ENCODE measurements around the gene MINDY4.

Gene MINDY4

DNA sequence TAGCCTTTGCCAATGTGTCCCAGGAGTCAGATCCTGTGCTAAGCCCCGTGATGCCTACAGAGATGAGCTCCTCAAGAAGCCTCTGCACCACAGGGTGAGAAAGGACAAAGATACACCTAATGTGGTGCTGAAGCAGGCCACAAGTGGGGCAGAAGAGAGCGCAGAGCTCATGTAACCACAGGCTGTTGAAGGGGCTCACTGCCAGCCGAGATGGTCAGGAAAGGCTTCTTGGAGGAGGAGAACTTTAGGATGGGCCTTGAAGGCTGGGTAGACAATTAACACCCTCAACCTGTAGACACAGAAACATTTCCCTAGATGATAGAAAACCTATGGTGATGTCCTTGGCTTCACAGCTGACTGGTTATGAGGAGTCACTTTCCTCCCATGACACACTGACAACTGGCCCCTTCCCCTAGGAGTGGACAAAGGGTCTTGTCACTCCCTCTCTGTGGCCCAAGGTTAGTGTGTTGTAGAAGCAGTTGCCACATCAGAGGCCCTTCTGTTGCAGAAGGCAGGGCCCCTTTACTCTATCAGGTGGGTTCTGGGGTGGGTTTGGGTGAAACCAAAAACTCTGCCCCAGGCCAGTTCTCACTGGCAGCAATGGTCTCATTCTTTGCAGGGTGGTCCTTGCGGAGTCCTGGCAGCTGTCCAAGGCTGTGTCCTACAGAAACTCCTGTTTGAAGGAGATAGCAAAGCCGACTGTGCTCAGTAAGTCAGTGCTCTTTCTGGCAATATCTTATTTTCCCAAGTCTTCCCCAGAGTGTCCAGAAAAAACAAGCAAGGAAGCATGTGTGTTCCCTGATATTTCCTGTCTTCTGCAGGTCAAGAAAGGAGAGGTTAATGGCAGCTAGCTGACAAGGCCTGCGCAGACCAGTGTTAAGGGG lies 69.2 kb downstream of the MINDY4 start:
- DNase-seq: no peak

DNA sequence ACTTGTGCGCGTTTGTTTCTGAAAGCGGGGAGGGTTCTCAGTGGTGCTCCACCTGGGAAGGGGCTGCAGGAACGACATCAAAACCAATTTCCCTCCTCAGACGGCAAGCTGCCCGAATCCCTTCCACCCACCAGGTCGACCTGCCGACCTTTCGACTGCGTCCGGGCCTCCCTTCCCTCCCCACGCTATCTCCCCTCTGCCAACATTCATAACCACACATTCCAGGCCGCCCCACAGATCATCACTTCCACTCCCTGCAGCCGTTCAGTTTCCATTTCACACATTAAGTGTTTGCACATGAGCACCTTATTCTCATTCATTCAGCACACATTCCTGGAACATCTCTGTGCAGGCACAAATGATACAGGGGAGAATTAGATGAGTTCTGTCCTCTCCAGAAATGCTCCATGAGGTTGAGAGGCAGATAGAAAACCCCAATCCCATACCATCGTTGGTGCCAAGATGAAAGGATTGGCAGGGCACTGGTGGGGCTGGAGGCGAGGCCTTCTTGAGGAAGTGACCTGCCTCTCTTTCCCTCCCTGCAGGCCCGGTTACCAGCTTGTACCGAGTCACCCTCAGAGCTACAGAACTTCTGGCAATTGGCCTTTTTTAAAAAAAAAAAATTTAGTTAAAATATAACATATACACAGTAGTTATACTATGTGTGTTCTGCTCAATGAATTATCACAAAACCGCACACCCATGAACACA lies 70.0 kb downstream of the MINDY4 start:
- no peak for DNase-seq

DNA sequence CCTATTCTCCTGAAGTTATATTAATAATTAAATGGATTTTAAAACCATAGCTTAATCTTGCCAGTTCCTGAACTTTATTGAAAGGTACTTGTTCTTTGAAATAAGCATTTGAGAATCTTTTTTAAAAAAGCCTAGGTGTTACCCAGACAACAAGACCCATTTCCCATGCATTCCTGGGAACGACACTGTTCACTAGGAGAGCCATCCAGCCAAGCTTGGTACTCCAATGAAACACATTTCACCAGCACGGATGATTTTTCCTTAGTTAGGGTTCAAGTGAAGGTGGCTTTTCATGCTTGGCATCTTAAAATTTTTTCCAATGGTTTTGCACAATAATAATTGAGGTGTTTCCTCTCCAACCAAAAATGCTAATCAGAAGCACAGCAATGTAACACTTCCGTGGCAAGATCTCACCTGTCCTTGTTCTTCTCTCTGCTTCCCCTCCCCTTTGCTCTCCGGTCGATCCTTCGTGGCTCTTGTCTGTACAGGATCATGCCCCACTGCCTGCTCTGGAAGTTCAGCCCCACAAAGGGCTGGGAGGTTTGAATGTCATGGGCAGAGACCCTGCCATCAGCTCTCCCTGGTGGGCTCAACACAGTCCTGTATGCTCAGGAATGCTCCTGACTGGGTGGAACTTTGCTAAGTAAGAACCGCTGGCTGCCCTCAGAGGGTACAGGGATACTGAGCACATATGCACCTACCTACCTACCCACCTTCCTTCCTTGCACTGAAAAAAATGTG lies 70.8 kb downstream of the MINDY4 start:
- DNase-seq: no peak

DNA sequence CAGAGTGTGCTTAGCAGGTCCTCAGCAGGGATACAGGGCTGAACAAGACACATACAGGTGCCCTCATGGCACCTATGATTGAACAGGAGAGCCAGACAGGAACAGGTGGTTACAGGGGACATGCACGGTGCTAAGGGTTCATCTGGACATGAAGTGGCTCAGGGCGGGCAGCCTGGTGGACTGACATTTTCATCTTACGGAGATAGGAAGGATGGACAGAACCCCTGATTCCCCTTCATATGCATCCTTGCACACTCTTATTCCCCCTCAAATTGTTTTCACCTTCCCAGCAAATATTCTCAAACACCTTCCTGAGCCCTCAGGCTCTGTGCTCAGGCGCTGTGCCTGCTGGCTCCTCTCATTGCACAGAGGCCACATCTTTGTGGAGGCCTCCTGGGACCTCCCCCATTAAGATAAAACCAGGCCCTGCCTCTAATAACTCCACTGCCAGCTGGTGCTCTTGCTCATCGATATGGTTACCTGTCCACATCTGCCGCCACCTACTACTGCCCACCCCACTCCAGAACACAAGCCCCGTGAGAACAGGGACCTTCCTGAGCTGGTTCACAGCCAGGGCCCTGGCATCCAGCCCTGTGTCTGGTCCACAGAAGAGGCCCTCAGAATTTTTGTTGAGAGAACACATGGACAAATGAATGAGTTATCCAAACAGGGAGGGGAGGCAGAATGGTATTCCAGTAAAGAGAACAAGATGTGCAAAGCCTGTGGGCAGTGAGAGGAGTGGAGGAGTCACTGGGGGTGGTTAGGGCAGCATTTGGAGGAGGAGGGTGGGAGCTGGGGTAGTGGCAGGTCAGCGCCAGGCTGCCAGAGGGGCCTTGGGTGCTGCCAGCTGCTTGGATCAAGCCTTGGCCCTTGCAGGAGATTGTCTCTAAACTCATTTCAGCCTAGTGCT lies 71.6 kb downstream of the MINDY4 start:
- DNase-seq: no peak

DNA sequence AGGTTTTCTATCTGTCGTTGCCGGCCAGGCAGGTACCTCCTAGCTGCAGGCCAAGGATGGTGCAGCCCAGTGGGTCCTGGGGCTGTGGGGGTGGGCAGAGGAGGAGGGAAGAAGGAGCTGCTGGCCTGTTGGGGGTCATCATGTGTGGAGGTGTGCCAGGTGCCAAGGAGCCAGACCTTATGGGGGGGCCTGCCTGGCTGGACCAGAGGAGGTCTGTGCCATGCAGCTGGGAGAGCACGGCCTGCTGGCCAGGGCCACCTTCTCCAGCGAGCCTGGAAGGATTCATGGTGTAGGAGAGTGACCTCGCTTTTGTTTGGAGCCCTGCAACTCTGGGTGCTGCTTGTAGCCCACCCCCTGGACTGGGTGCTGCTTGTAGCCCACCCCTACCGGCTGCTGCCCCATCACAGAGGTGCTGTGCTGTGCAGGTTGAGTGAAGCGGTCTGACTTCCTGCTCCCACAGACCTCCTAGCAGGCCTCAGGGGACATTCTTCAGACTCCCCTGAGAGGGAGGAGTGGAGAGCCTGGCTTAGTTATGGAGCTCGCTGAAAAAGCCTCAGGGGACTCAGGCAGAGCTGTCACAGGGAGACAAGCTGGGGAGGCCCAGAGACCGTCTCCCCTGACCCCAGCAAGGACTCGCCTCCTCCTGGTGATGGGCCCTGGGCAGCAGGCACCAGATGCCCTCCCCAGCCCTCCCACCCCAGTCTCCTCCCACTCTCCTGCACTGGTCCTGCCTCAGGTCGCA lies 72.7 kb downstream of the MINDY4 start:
- DNase-seq: no peak

DNA sequence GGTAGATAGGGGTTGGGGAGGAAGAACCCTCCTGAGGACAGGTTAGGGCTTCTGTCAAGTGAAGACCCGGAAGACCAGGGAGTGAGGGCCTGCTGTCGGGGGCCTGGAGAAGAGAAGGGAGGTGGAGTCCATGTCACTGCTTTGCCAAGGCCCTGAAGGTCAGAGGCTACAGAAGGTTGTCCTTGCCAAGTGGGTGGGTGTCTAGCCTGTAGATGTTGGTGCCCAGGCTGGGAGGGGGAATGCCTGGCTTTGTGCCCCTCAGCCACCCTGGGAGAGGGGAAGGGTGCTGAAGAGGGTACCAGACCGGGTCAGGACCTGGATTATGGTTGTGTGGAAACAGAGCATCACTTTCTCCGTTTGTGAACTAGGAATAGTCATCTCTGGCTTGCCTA lies 73.3 kb downstream of the MINDY4 start:
- no peak for DNase-seq

DNA sequence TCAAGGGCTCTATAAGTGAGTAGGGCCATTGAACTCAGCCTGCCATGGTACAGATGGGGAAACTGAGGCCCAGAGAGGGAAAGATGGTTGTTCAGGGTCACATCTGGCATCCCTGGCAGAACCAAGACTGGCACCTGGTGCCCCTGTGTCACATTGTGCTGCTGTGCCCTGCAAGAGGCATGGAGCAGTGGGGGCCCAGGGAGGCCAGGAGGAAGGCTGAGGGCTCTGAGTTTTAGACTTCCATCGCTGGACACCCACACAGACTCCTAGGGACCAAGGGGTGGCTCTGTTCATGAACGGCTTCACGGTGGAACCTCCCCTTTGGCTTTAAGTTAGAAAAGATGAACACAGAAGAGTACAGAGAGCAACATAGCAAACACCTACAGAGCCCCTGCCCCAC lies 73.7 kb downstream of the MINDY4 start:
- no peak for DNase-seq

DNA sequence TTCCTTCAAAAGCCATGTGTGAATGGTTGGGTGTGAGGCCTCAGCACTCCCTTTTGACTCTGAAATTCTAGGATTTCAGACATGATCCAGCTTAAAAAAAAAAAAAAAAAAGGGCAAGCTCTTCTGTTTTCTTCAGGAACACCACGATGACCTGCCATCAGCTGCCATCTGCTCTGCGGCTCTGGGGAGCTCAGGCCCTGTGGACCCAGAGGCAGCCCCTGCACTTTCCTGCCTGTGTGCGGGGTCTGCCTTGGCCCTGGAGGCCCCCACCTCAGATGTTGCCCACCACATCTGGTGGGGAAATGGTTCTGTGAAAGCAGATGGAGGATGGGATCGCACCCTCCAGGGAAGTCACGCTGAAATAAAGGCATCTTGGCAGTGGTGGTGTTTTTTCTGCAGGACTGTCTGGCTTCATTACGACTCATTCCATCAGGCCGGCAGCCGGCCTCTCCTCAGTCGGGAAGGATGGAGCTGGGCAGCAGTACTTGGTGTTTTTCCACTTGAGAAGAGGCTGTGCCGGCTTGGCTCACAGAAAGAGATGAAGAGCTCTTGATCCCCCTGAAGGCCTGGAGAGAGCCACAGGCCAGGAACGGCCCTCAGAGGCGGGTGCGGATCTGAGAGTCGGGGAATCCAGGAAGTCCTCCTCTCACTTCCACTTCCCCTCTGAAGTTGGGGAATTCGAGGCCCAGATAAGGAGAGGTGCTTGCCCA lies 74.4 kb downstream of the MINDY4 start:
- no peak for DNase-seq

DNA sequence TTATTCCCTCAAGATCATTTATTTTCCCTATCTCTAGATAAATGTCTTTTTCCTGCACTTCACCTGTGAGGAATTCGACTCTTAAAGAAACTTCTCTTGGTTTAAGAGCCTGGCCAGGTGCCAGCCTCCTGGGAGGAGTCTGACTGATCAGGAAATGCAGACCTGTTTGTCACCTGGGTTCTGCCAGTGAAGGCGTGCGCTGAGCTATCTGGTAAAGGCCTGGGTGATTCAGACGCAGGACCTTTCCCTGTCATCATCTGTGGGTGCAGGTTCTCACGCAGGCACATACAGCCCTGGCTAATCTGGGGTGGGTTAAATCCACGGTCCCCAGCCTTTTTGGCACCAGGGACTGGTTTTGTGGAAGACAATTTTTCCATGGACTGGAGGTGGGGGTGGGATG lies 75.2 kb downstream of the MINDY4 start:
- DNase-seq: no peak

DNA sequence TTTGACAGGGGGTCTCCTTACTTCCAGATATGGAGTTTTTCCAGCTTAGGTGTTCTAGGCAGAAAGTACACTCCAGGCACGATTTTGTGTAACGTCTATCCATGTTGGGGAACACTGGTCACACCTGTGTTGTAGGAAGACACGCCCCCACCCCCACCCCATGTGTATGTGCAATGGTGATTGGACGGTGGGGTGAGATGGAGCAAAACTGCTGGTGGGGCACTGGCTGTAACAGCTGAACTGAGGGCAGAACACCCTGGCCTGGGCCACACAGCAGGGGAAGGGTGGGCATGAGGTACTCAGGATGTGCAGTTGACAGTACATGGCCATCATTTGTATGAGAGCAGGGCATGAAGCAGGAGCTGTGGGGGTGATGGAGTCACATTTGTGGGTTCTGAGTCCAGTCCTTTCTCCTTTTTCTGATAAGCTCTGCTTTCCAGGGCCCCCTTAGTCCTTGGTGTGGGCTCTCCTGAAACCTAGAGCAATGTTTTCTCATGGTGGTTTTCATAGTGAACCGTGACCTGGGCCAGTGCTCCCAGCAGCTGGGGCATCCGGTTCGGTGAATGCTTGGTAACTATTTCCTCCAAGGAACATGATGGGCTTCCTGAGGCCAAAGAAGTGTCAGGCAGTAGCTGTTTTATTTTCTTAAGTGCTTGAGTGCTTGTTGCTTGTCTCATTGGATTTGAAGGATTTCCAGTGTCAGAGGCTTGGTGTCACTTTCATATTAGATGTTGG lies 77.1 kb downstream of the MINDY4 start:
- no peak for DNase-seq

DNA sequence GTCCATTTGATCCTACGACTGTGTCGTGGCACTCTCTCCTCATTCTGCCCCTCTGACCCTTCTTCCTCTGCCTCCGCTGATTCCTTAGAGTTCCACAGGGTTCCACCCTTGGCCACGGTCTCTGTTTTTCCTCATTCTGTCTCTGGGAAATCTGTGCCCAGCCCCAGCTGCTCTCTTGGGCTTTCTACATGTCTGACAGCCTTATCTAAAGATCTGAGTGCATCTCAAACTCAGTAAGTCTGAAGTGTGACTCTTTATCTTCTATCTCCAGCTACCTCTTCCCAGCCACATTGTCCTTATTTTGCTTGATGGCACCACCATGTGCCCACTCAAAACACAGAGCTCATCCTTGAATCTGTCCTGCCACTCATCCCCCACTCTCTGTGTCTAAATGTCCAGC lies 78.3 kb downstream of the MINDY4 start:
- no peak for DNase-seq

DNA sequence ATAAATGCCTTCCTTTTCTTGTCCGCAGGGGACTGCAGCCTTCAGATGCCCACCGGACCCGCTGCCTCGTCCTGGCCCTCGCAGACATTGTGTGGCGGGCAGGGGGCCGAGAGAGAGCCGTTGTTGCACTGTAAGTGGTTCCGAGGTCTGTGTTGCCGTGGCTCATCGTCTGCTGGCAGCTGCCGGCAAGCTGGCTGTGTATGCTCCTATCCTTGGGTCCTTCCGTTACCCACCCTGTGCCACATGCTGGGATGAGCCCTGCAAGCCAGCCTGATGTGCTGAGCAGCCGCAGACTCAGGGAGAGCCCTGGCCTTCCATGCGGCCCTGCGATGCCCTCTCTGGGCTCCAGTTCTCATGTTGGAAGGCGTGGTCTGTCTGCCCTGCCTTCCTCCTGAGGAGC lies 79.2 kb downstream of the MINDY4 start:
- DNase-seq: no peak

DNA sequence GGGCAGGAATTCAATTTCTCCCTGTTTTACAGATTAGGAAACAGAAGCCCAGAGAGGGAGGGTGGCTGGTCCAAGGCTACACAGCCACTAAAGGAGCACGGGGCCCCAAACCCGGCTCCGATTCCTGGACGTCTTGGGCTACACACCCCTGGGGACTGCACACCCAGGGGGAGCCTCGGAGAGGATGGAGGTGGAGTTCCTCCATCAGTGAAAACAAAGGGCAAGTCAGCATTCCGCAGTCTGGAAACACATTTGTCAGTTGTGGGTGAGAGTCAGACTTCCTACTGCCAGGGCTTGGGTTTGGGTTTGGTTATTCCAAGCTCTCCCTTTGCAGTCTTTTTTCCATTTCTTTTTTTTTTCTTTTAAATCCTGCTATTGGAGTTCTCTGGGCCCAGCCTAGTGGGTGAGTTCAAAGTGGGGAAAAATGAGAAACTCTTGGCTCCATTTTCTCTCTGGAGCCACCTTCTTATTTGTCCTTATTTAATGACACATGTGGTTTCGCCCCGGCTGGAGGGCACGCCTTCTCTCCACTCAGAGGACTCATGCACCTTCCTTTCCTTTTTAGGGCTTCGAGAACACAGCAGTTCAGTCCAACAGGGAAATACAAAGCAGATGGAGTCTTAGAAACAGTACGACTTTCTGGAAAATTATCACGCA lies 80.6 kb downstream of the MINDY4 start:
- DNase-seq: no peak

DNA sequence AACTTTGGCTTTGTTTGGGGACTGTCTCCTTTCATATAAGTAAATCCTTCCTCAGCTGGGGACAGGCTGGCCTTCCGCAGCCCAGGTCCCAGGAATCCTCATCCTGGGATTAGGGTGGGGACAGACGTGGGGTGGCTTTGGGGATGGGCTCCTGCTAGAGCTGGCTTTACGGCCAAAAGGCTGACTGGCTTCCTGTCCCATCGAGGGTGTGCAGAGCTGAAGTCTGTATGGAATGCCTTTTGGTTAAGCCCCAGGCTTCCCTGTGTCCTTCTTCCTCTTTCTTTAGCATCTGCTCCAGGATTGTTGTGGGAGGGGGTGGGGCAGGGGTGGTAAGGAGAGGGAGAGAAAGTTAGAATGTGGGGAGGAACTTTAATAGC lies 81.1 kb downstream of the MINDY4 start:
- no peak for DNase-seq

DNA sequence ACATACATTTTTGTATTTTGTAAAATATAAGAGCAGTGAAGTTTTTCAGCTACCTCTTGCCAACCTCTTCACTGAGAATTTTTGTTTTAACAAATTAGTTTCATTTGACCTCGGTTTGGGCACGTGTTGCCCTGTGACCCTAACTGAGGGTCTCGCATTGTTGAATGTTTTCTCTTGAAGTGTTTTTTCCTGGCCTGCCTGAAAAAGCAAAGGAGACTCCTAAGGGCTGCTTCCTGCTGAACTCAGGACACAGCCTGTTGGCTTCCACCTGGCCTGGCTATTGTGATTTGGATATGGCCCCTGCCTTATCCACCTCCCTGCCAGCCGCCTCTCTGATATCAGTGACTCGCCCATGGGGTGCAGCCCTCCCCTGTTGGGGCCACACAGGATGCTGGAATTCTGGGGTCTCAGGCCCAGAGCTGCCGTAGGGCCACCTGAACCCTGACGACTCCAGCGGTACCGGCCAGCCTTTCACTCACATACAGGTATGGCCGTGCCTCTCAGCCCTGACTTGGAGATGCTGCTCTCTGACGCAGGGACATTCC lies 81.6 kb downstream of the MINDY4 start:
- no peak for DNase-seq

DNA sequence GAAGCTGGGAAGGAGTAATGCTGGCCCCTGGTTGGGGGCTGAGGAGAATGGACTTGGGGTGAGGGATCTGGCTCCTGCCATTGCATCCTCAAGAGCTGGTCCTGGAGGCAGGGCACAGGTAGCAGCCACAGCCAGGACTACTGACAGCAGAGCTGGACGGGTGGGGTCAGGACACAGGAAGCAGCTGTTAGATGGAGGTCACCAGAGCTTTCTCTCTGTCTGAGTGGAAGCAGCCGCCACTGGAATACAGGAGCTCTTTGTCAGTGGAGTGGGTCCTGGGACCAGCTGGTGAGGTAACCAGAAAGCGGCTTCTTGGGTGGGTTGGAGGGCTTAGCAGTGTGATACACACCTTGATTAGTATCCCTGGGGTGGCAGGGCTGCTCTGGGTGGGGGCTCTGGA lies 82.4 kb downstream of the MINDY4 start:
- no peak for DNase-seq

DNA sequence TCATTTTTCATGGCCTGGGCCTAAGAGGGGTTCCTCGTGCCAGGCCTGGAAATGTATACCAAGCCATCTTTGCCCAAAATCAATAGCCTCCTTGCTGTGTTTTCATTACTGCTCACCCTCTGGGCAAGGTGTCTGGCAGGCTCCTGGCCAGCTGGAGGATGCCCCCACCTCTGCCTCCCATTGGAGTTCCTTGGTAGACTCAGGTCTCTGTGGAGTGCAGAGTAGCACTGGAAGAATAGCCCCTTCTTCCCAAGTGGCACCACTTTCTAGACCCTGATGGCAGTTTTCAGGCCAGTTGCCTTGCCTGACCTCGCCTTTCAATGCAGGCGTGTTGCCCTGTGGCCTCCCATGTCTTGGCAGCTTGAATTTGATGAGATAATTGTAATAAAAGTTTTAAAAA lies 84.7 kb downstream of the MINDY4 start:
- DNase-seq: no peak

DNA sequence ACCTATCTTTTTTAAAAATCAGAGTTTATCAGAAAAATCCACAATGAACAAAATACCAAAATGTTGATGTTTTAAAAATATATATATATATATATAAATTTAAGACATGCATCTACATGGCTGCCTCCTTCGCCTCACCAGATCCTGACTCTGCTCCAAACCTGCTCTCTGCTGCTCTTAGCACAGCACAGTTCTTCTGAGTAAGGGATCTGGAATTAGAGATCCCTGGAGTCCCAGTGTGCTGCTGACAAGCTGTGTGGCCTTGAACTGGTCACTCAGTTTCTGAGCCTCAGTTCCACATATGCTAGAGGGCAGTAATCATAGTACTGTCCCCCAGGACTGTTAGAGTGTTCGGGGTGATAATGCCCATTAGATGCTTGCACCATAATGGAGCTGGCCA lies 87.4 kb downstream of the MINDY4 start:
- DNase-seq: no peak

DNA sequence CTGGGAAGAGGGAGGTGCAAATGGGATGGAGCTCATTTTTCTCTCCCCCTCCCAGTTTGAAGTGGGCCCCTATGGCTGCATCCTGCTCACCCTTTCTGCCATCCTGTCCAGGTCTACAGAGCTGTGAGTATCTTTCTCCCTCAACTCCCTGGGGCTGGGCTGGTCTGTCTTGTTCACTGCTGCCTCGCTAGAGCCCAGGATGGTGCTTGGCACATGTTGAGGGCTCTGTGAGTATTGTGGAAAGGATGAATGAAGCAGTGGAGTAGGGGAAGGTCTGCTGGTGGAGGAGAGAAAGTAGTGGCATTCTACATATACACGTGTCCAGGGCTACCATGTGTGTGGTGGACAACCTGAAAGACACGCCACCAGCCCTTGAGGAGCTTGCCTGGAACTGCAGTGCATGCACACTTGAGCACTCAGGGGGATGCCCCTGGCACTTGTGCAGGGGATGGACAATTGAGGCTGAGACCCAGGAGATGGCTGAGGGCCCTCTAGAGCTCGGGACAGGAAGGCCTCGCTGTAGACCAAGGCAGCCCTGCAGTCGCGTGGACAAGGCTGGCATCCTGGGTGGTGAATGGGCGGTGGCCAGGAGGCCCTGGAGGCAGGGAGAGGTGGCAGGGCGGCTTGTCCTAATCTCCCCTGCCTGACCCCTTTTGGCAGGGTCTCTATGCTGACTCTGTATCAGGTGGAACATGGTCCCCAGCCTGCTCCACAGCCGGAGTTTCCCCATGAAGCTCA lies 88.2 kb downstream of the MINDY4 start:
- no peak for DNase-seq
